DND-41 (cell line): ENCODE results near the gene CDK5RAP1.

Experiments used
- CTCF ChIP-seq: IDR thresholded peaks from 2 replicates; pipeline ENCODE4 v1.5.1; 2012; ENCODE audit warnings: borderline replicate concordance, low read length, moderate library complexity, mild to moderate bottlenecking; ENCODE audit not compliant: poor library complexity, severe bottlenecking; ENCODE audit errors: extremely low read depth
- EZH2 ChIP-seq: IDR thresholded peaks from 3 replicates; pipeline ENCODE4 v1.6.1; 2012; ENCODE audit warnings: borderline replicate concordance, low read depth, mild to moderate bottlenecking, moderate library complexity, low read length, inconsistent platforms; ENCODE audit not compliant: severe bottlenecking

GRCh38 chr20:33443006-33443511, 41.7 kb upstream of the CDK5RAP1 start:
- TF ChIP-seq CTCF (no peak), EZH2 (peak; percentile 66)
